Measurements from ENCODE around the gene FMNL2. TPM values are rescaled to one million over a fixed set of nuclear protein-coding genes. Genes with fewer than 3 reads are reported as not detected.

The FMNL2 gene
- total RNA-seq, 1 experiment from 2014 or later, result 33.6 TPM

DNA sequence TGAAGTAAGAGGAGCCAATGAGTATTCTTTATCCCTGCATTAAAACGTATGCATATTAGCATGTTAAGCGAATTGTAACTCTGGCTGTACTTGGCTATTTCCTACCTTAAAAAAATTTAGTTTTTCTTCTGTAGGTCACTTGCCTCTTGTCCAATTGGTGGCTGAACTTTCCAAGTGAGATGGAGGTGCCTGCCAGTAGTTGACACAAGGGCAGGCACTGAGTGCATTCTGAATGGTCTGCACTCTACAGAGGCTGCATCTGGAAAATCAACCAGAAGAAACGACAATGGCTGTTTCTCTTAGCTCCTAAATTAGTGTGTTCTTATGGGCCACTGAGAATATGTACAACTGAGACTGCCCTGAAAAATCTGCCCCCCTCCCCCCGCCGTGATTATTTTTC is 221.5 kb downstream of the FMNL2 start:
- H2BK15ac ChIP-seq (ENCODE audit: low read depth, low read length), result no peak overlapping the region
- H3K23ac ChIP-seq (ENCODE audit: insufficient read length, low read depth, low read length), result no peak overlapping the region
- Mint-ChIP-seq H3K9me3 (no peaks in the 10 kb centered on the region), H3K27me3 (ENCODE audit: low read depth) (no peaks in the 10 kb centered on the region), H3K27ac (peak overlapping the region in 1 of 3 experiments; percentile 64; a peak in 1 of 7 replicates), H3K36me3 (ENCODE audit: insufficient read depth in 1 of 3, low read depth in 3 of 3) (peaks cover 9 to 24% (median 21%) of the 10 kb centered on the region in 3 experiments; a peak in 6 of 7 replicates), H3K4me3 (no peak overlapping the region), H3K4me1 (peaks cover 10 to 19% of the 10 kb centered on the region in 2 experiments)
- no peaks in the 10 kb centered on the region for H4K20me1 ChIP-seq (ENCODE audit: control insufficient read depth, insufficient read depth, insufficient read length)
- no peak overlapping the region for H3T11ph ChIP-seq (ENCODE audit: low read length)
- H3K4me1 ChIP-seq (ENCODE audit: insufficient read depth, low read length), result no peaks in the 10 kb centered on the region
- H3K79me1 ChIP-seq (ENCODE audit: insufficient read depth, low read depth, low read length, poor library complexity, severe bottlenecking), result no peaks in the 10 kb centered on the region
- H2BK5ac ChIP-seq (ENCODE audit: insufficient read length, low read length), result no peak overlapping the region
- no peak overlapping the region for H4K5ac ChIP-seq (ENCODE audit: insufficient read length, low read depth, low read length)
- no peak for DNase-seq
- no peaks in the 10 kb centered on the region for H3K9me3 ChIP-seq (ENCODE audit: control insufficient read depth, low read depth, low read length)
- no peak overlapping the region for H3K27ac ChIP-seq (ENCODE audit: insufficient read length, low read depth, low read length)
- H3K4ac ChIP-seq (ENCODE audit: low read depth, low read length), result no peak overlapping the region
- no peaks in the 10 kb centered on the region for H3K27me3 ChIP-seq (ENCODE audit: insufficient read depth, low read length)
- TF ChIP-seq, protein P1, sequence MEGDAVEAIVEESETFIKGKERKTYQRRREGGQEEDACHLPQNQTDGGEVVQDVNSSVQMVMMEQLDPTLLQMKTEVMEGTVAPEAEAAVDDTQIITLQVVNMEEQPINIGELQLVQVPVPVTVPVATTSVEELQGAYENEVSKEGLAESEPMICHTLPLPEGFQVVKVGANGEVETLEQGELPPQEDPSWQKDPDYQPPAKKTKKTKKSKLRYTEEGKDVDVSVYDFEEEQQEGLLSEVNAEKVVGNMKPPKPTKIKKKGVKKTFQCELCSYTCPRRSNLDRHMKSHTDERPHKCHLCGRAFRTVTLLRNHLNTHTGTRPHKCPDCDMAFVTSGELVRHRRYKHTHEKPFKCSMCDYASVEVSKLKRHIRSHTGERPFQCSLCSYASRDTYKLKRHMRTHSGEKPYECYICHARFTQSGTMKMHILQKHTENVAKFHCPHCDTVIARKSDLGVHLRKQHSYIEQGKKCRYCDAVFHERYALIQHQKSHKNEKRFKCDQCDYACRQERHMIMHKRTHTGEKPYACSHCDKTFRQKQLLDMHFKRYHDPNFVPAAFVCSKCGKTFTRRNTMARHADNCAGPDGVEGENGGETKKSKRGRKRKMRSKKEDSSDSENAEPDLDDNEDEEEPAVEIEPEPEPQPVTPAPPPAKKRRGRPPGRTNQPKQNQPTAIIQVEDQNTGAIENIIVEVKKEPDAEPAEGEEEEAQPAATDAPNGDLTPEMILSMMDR (conservative IDR thresholded peaks at IDR 0.05), result no peak
- H3K79me2 ChIP-seq (ENCODE audit: insufficient read depth, low read length), result no peaks in the 10 kb centered on the region
- no peak overlapping the region for H2BK120ac ChIP-seq (ENCODE audit: low read depth, low read length, poor library complexity, severe bottlenecking)
- no peaks in the 10 kb centered on the region for H3K23me2 ChIP-seq (ENCODE audit: insufficient read length, low read depth, low read length, poor library complexity, severe bottlenecking)
- WGBS (ENCODE audit: extremely low coverage, insufficient read length, low lambda C conversion rate), result no CpG with 5 or more reads among the region's 5 CpGs
- H2BK12ac ChIP-seq (ENCODE audit: insufficient read length, low read depth, low read length), result no peak overlapping the region
- H4K91ac ChIP-seq (ENCODE audit: insufficient read length, low read depth, low read length), result no peak overlapping the region
- H3K9ac ChIP-seq (ENCODE audit: extremely low read depth, insufficient read length, low read length), result no peak overlapping the region
- no peak overlapping the region for H3K18ac ChIP-seq (ENCODE audit: insufficient read length, low read depth, low read length)
- H2AFZ ChIP-seq (ENCODE audit: low read length), result no peak overlapping the region
- H2BK20ac ChIP-seq (ENCODE audit: low read depth, low read length, poor library complexity, severe bottlenecking), result no peak overlapping the region
- no peak overlapping the region for H3K14ac ChIP-seq (ENCODE audit: insufficient read depth, low read length)
- H2AK5ac ChIP-seq (ENCODE audit: insufficient read length, low read length), result no peak overlapping the region
- H3K56ac ChIP-seq (ENCODE audit: insufficient read length, low read depth, low read length), result no peak overlapping the region
- H4K8ac ChIP-seq (replicated peaks; ENCODE audit: insufficient read length, low read depth, low read length), result no peak overlapping the region
- no peak overlapping the region for H3K4me2 ChIP-seq (ENCODE audit: insufficient read depth, insufficient read length, low read length)

Measured in H9 (cell line).